ENCODE measurements around the gene UBAP1L. TPM values are rescaled to one million over a fixed set of nuclear protein-coding genes. Genes with fewer than 3 reads are reported as not detected.
A peak's percentile ranks its signal among the peaks of the same experiment; 100 is the strongest.

The UBAP1L gene
- total and polyA plus RNA-seq, 2 donors (not counting 3 experiments of a cell fraction or from before 2014, with no cell fraction given): 1.9 to 5.0 TPM

GRCh38 chr15:65101891-65102708 lies 12.9 kb downstream of the UBAP1L start:
- H3K27me3 ChIP-seq (ENCODE audit: control insufficient read depth in 2 of 2, insufficient read depth in 2 of 2, low read length in 2 of 2): no peaks in the 10 kb centered on the region
- no peaks in the 10 kb centered on the region for H3K9me1 ChIP-seq (replicated peaks; ENCODE audit: control insufficient read depth, extremely low read depth, insufficient read depth, low read length)
- peak overlapping the region in 1 of 3 experiments; percentile 13 for H3K4me3 ChIP-seq (replicated peaks in 1 of 3; ENCODE audit: insufficient read depth in 1 of 3, low read depth in 1 of 3, low read length in 3 of 3)
- H3K4me2 ChIP-seq (ENCODE audit: insufficient read depth, low read length): no peak overlapping the region
- H4K20me1 ChIP-seq (replicated peaks; ENCODE audit: control insufficient read depth, extremely low read depth, insufficient read depth, low read length): no peaks in the 10 kb centered on the region
- dilution Hi-C loops (cut with MboI; ENCODE audit: extremely low pct_ligation_motif_present, low sequenced_read_pairs): no loop called here
- no peak overlapping the region for H3K9ac ChIP-seq (replicated peaks; ENCODE audit: extremely low read depth, insufficient read depth, low read length)
- no TSS peak for BruUV-seq (replicated peaks)
- TF ChIP-seq EZH2 (IDR thresholded peaks at IDR 0.05; ENCODE audit: borderline replicate concordance, low read depth, low read length, severe bottlenecking) (no peak), POLR2AphosphoS5 (IDR thresholded peaks at IDR 0.05; ENCODE audit: insufficient read depth, low read depth, low read length) (no peak), JUN (IDR thresholded peaks at IDR 0.05; ENCODE audit: borderline replicate concordance, insufficient read depth, insufficient read length, low read depth) (no peak), CTCF (IDR thresholded peaks at IDR 0.05; ENCODE audit: extremely low read depth in 1 of 2, insufficient read depth in 1 of 2, low read depth in 1 of 2, low read length in 2 of 2) (no peak)
- no peak for FAIRE-seq
- intact Hi-C loops (cut with micrococcal nuclease): loop anchor here (1.0 kb wide), 1 partner anchor 48 kb away; no protein-coding TSS in a partner anchor
- H3K4me1 ChIP-seq (ENCODE audit: control insufficient read depth, extremely low read depth, insufficient read depth, low read length): peaks cover 2% of the 10 kb centered on the region
- H3K79me2 ChIP-seq (ENCODE audit: control insufficient read depth, insufficient read depth, low read length): no peaks in the 10 kb centered on the region
- DNase-seq (ENCODE audit: low read depth, low spot score): no peak
- peaks cover 0 to 9% of the 10 kb centered on the region in 2 experiments for H3K36me3 ChIP-seq (ENCODE audit: control insufficient read depth in 2 of 2, extremely low read depth in 1 of 2, insufficient read depth in 2 of 2, low read length in 2 of 2)
- H3K27ac ChIP-seq (ENCODE audit: insufficient read depth, low read depth, low read length): no peak overlapping the region
- ChIA-PET CTCF (interaction anchor here (0.7 to 5.4 kb wide), 24 partner anchors 9 to 374 kb away, joined by 3 to 64 read pairs (median 5); partner anchors contain the start of genes KBTBD13, RASL12 and UBAP1L), POLR2A (no interaction called here)
- no peaks in the 10 kb centered on the region for H3K9me3 ChIP-seq (replicated peaks; ENCODE audit: control insufficient read depth, insufficient read depth, low read length)
- no peak overlapping the region for H2AFZ ChIP-seq (ENCODE audit: low read depth, low read length)
